B cell (primary cell): ENCODE measurements around the gene KSR2. TPM values are rescaled to one million over a fixed set of nuclear protein-coding genes. Genes with fewer than 3 reads are reported as not detected.

Experiments
- ATAC-seq: fragments of 200-7000 bp; cut with Tn5 transposase; one replicate; pipeline ENCODE4 v1.10.0; 2021; ENCODE audit warnings: low read depth, mild to moderate bottlenecking, moderate number of reproducible peaks, moderate library complexity
- CTCF ChIA-PET: fragments of 350-600 bp; sonication (Branson Sonifier 250); formaldehyde crosslinking; loops from one replicate; lab custom pipeline; 2021; ENCODE audit warnings: antibody characterized with exemption, inconsistent platforms; lab: Charles Lee
- POLR2A ChIA-PET: fragments of 350-600 bp; sonication (Branson Sonifier 250); formaldehyde crosslinking; loops from one replicate; lab custom pipeline; 2021; ENCODE audit warnings: antibody characterized with exemption; lab: Charles Lee
- DNase-seq: peaks from one replicate; pipeline ENCODE4 v3.0.0; 2013
- H2AFZ ChIP-seq: 2 replicates; pipeline ENCODE4 v1.6.1; 2012; ENCODE audit warnings: mild to moderate bottlenecking, low read depth, low read length; ENCODE audit not compliant: insufficient read depth, poor library complexity, severe bottlenecking
- H3K27ac ChIP-seq, 2 donors: 1 replicate in 1 of 2; 2 replicates in 1 of 2; pipeline ENCODE4 v1.5.1; 2012 to 2013; ENCODE audit warnings: low read length in 2 of 2, mild to moderate bottlenecking in 2 of 2, moderate library complexity in 1 of 2
- H3K27me3 ChIP-seq, 4 experiments: fragments of 200-600 bp in 1 of 4; sonication (generic) in 1 of 4; replicated peaks in 1 of 4; 1 replicate in 2 of 4; 2 replicates in 2 of 4; pipeline versions ENCODE4 v1.6.1 to v1.7.0; 2013 to 2016; ENCODE audit warnings: low read length in 3 of 4, mild to moderate bottlenecking in 2 of 4, mixed read lengths in 1 of 4, moderate library complexity in 1 of 4; ENCODE audit not compliant: insufficient read depth in 4 of 4, control insufficient read depth in 3 of 4; ENCODE audit errors: control extremely low read depth in 1 of 4
- H3K36me3 ChIP-seq, 2 experiments: replicated peaks in 1 of 2; 1 replicate in 1 of 2; 2 replicates in 1 of 2; pipeline versions ENCODE4 v1.6.1 to v1.7.1; 2013; ENCODE audit warnings: low read length in 1 of 2; ENCODE audit not compliant: insufficient read depth in 2 of 2, control insufficient read depth in 1 of 2; ENCODE audit errors: control extremely low read depth in 1 of 2, extremely low read depth in 1 of 2
- H3K4me1 ChIP-seq, 2 donors: fragments of 200-600 bp in 1 of 2; sonication (generic) in 1 of 2; 1 replicate in 1 of 2; 2 replicates in 1 of 2; pipeline versions ENCODE4 v1.5.1 to v1.6.1; 2013 to 2017; ENCODE audit warnings: low read length in 2 of 2; ENCODE audit not compliant: control insufficient read depth in 2 of 2, insufficient read depth in 2 of 2
- H3K4me2 ChIP-seq: replicated peaks from 2 replicates; pipeline ENCODE3; 2012; ENCODE audit warnings: mild to moderate bottlenecking, low read depth, low read length; ENCODE audit not compliant: poor library complexity, severe bottlenecking
- H3K4me3 ChIP-seq, 5 experiments: fragments of 200-600 bp in 1 of 5; sonication (generic) in 1 of 5; 1 replicate in 3 of 5; 2 replicates in 2 of 5; pipeline versions ENCODE4 v1.5.1 to v1.7.0; 2011 to 2016; ENCODE audit warnings: low read length in 4 of 5, mild to moderate bottlenecking in 4 of 5, low read depth in 2 of 5, control low read depth in 1 of 5, moderate library complexity in 1 of 5; ENCODE audit not compliant: insufficient read depth in 1 of 5; ENCODE audit errors: control extremely low read depth in 1 of 5, extremely low read depth in 1 of 5
- H3K79me2 ChIP-seq: fragments of 200-600 bp; sonication (generic); one replicate; pipeline ENCODE4 v1.6.0; 2016; ENCODE audit warnings: low read length; ENCODE audit not compliant: control insufficient read depth, insufficient read depth
- H3K9ac ChIP-seq: fragments of 200-600 bp; sonication (generic); 2 replicates; pipeline ENCODE4 v1.6.1; 2017; ENCODE audit warnings: mild to moderate bottlenecking, low read length, moderate library complexity
- H3K9me3 ChIP-seq, 3 donors: one replicate each; pipeline versions ENCODE4 v1.6.1 to v1.7.1; 2013; ENCODE audit warnings: low read length in 2 of 3; ENCODE audit not compliant: control insufficient read depth in 2 of 3, insufficient read depth in 1 of 3; ENCODE audit errors: control extremely low read depth in 1 of 3
- H4K20me1 ChIP-seq: 2 replicates; pipeline ENCODE4 v1.6.0; 2012; ENCODE audit warnings: mild to moderate bottlenecking, low read length; ENCODE audit not compliant: insufficient read depth, control insufficient read depth, poor library complexity, severe bottlenecking
- H3K27ac Mint-ChIP-seq: one replicate; pipeline ENCODE4 v1.8.0; 2021; ENCODE audit warnings: mixed read lengths
- H3K27me3 Mint-ChIP-seq: one replicate; pipeline ENCODE4 v1.8.0; 2021; ENCODE audit warnings: mixed read lengths
- H3K4me1 Mint-ChIP-seq: one replicate; pipeline ENCODE4 v1.8.0; 2021; ENCODE audit warnings: mixed read lengths
- H3K4me3 Mint-ChIP-seq: one replicate; pipeline ENCODE4 v1.8.0; 2021; ENCODE audit warnings: mixed read lengths
- H3K9me3 Mint-ChIP-seq: one replicate; pipeline ENCODE4 v1.8.0; 2022; ENCODE audit warnings: mixed read lengths; ENCODE audit not compliant: insufficient read depth
- CTCF ChIP-seq: fragments of 200-600 bp; IDR thresholded peaks from one replicate; pipeline ENCODE4 v1.8.0; 2022; ENCODE audit warnings: antibody characterized with exemption, mild to moderate bottlenecking
- EZH2 ChIP-seq: IDR thresholded peaks from 2 replicates; pipeline ENCODE4 v1.6.1; 2012; ENCODE audit warnings: borderline replicate concordance, low read depth, mild to moderate bottlenecking, moderate library complexity, low read length; ENCODE audit not compliant: insufficient read depth, poor library complexity, severe bottlenecking
- WGBS: methylation state at CpG from one replicate; pipeline ENCODE4 v1.1.5; 2013; ENCODE audit warnings: missing lambda C conversion rate; ENCODE audit not compliant: insufficient coverage; 5-methylcytosine and 5-hydroxymethylcytosine counted together
- intact Hi-C: fragments of 100-400 bp; cut with micrococcal nuclease; formaldehyde crosslinking; loops from one replicate; pipeline ENCODE4 v1.10.0; 2022
- polyA plus RNA-seq: library from polyadenylated mRNA; depleted of rRNA; stranded (reverse); fragments of >200 nt; gene quantifications from 2 replicates; pipeline ENCODE4 v1.2.3, GENCODE V29; 2012
- total RNA-seq, 2 donors: library from RNA; stranded (reverse); fragments of 120-200 nt in 1 of 2; gene quantifications; 1 replicate in 1 of 2; 2 replicates in 1 of 2; pipeline versions ENCODE4 v1.2.3 to v1.2.4, GENCODE V29; 2013 to 2022

The KSR2 gene
- total and polyA plus RNA-seq, 2 donors (not counting 1 experiment from before 2014, with no cell fraction given), result not detected

- TF ChIP-seq EZH2, result no peak
- no peak for TF ChIP-seq CTCF
- Mint-ChIP-seq H3K27ac (no peak overlapping the region), H3K4me3 (no peak overlapping the region), H3K9me3 (peaks cover 3% of the 10 kb centered on the region), H3K4me1 (no peaks in the 10 kb centered on the region), H3K27me3 (peaks cover 24% of the 10 kb centered on the region)
- Histone ChIP-seq H3K36me3 (no peaks in the 10 kb centered on the region), H4K20me1 (no peaks in the 10 kb centered on the region), H3K9ac (no peak overlapping the region), H3K4me3 (no peak overlapping the region), H3K79me2 (no peaks in the 10 kb centered on the region), H3K4me1 (no peaks in the 10 kb centered on the region), H3K27me3 (no peaks in the 10 kb centered on the region), H2AFZ (no peak overlapping the region), H3K27ac (no peak overlapping the region), H3K4me2 (no peak overlapping the region), H3K9me3 (no peaks in the 10 kb centered on the region)
- 79% methylated on average over 4 of the region's 6 CpGs for WGBS
- intact Hi-C loops, result no loop called here
- ATAC-seq (no peak), DNase-seq (no peak)
- ChIA-PET POLR2A (no interaction called here), CTCF (no interaction called here)
Measured at GRCh38 chr12:117921929-117922777, 46.6 kb downstream of the KSR2 start.

- ChIA-PET CTCF (no interaction called here), POLR2A (no interaction called here)
- Histone ChIP-seq H3K79me2 (no peaks in the 10 kb centered on the region), H2AFZ (no peak overlapping the region), H3K4me3 (no peak overlapping the region), H3K9me3 (no peaks in the 10 kb centered on the region), H3K9ac (no peak overlapping the region), H3K4me1 (no peaks in the 10 kb centered on the region), H3K36me3 (no peaks in the 10 kb centered on the region), H3K4me2 (no peak overlapping the region), H3K27ac (no peak overlapping the region), H3K27me3 (no peaks in the 10 kb centered on the region), H4K20me1 (no peaks in the 10 kb centered on the region)
- intact Hi-C loops, result no loop called here
- no peak for TF ChIP-seq EZH2
- no peak for TF ChIP-seq CTCF
- H3K4me1 Mint-ChIP-seq, result no peaks in the 10 kb centered on the region
- peaks cover 3% of the 10 kb centered on the region for H3K9me3 Mint-ChIP-seq
- no peak overlapping the region for H3K27ac Mint-ChIP-seq
- WGBS, result 36% methylated on average over 1 of the region's 2 CpGs
- ATAC-seq, result no peak
- H3K4me3 Mint-ChIP-seq, result no peak overlapping the region
- no peak for DNase-seq
- H3K27me3 Mint-ChIP-seq, result peaks cover 20% of the 10 kb centered on the region
Measured at GRCh38 chr12:117919479-117919878, 49.3 kb downstream of the KSR2 start.
